Activated CD8-positive, alpha-beta T cell treated with anti-CD3 and anti-CD28 coated beads for 36 hours (primary cell): ENCODE measurements around the gene ITGB6. TPM values are rescaled to one million over a fixed set of nuclear protein-coding genes. Genes with fewer than 3 reads are reported as not detected.

Experiments used
- ATAC-seq: fragments of 200-7000 bp; cut with Tn5 transposase; one replicate; pipeline ENCODE4 v1.10.0; 2021; ENCODE audit warnings: mild to moderate bottlenecking, moderate library complexity
- CTCF ChIA-PET: fragments of 350-600 bp; sonication (Branson Sonifier 250); formaldehyde crosslinking; loops from one replicate; lab custom pipeline; 2021; ENCODE audit warnings: antibody characterized with exemption; lab: Charles Lee
- POLR2A ChIA-PET: fragments of 350-600 bp; sonication (Branson Sonifier 250); formaldehyde crosslinking; loops from one replicate; lab custom pipeline; 2021; ENCODE audit warnings: antibody characterized with exemption; lab: Charles Lee
- DNase-seq: peaks from one replicate; pipeline ENCODE4 v3.0.0-alpha.2; 2020
- H3K27ac Mint-ChIP-seq: one replicate; pipeline ENCODE4 v1.8.0; 2021; ENCODE audit warnings: mild to moderate bottlenecking, mixed read lengths
- H3K27me3 Mint-ChIP-seq: one replicate; pipeline ENCODE4 v1.8.0; 2021; ENCODE audit warnings: mixed read lengths
- H3K36me3 Mint-ChIP-seq: one replicate; pipeline ENCODE4 v1.8.0; 2021; ENCODE audit warnings: low read depth, mixed read lengths
- H3K4me1 Mint-ChIP-seq: one replicate; pipeline ENCODE4 v1.8.0; 2021; ENCODE audit warnings: low read depth, mixed read lengths
- H3K4me3 Mint-ChIP-seq: one replicate; pipeline ENCODE4 v1.8.0; 2021; ENCODE audit warnings: mild to moderate bottlenecking, moderate library complexity, mixed read lengths
- H3K9me3 Mint-ChIP-seq: one replicate; pipeline ENCODE4 v1.8.0; 2021; ENCODE audit warnings: mixed read lengths
- CTCF ChIP-seq: fragments of 200-600 bp; IDR thresholded peaks from one replicate; pipeline ENCODE4 v1.8.0; 2022; ENCODE audit warnings: antibody characterized with exemption, mild to moderate bottlenecking
- intact Hi-C: fragments of 100-400 bp; cut with micrococcal nuclease; formaldehyde crosslinking; loops from one replicate; pipeline ENCODE4 v1.10.0; 2022
- total RNA-seq, 2 experiments: library from RNA; stranded (reverse); gene quantifications; one replicate each; pipeline ENCODE4 v1.2.3, GENCODE V29; 2021

Gene ITGB6
- total RNA-seq, 2 experiments from 2014 or later: not detected

GRCh38 chr2:160096409-160096808, 103.7 kb downstream of the ITGB6 start:
- no peak overlapping the region for H3K27ac Mint-ChIP-seq
- H3K27me3 Mint-ChIP-seq: peaks cover 5% of the 10 kb centered on the region
- intact Hi-C loops: no loop called here
- POLR2A ChIA-PET: interaction anchor here (1.0 kb wide), 1 partner anchor 19 kb away, joined by 3 read pairs; no protein-coding TSS in a partner anchor
- H3K9me3 Mint-ChIP-seq: peaks cover 16% of the 10 kb centered on the region
- H3K36me3 Mint-ChIP-seq: peaks cover 3% of the 10 kb centered on the region
- no peak for TF ChIP-seq CTCF
- peaks cover 4% of the 10 kb centered on the region for H3K4me1 Mint-ChIP-seq
- CTCF ChIA-PET: interaction anchor here (0.9 to 4.5 kb wide), 6 partner anchors 12 to 968 kb away, joined by 3 to 22 read pairs (median 6); no protein-coding TSS in a partner anchor
- DNase-seq (peak; percentile 58), ATAC-seq (peak; percentile 78)
- no peak overlapping the region for H3K4me3 Mint-ChIP-seq

- intact Hi-C loops: no loop called here
- Mint-ChIP-seq H3K4me3 (no peak overlapping the region), H3K27ac (no peak overlapping the region), H3K36me3 (peaks cover 9% of the 10 kb centered on the region), H3K4me1 (peaks cover 4% of the 10 kb centered on the region), H3K9me3 (peaks cover 43% of the 10 kb centered on the region), H3K27me3 (peaks cover 5% of the 10 kb centered on the region)
- POLR2A ChIA-PET: no interaction called here
- DNase-seq: no peak
- no peak for TF ChIP-seq CTCF
- ATAC-seq: no peak
- CTCF ChIA-PET: interaction anchor here (1.9 to 2.5 kb wide), 2 partner anchors 16 to 118 kb away, joined by 4 to 15 read pairs; no protein-coding TSS in a partner anchor
Measured at GRCh38 chr2:160092445-160092844, 107.6 kb downstream of the ITGB6 start.

- Mint-ChIP-seq H3K4me3 (no peak overlapping the region), H3K4me1 (peaks cover 2% of the 10 kb centered on the region), H3K36me3 (peaks cover 13% of the 10 kb centered on the region), H3K27me3 (peaks cover 5% of the 10 kb centered on the region), H3K9me3 (peaks cover 51% of the 10 kb centered on the region), H3K27ac (no peak overlapping the region)
- ChIA-PET POLR2A (interaction anchor here (0.6 kb wide), 1 partner anchor 136 kb away, joined by 3 read pairs; no protein-coding TSS in a partner anchor), CTCF (interaction anchor here (0.6 to 2.5 kb wide), 2 partner anchors 18 to 903 kb away, joined by 3 to 15 read pairs; no protein-coding TSS in a partner anchor)
- ATAC-seq (no peak), DNase-seq (no peak)
- TF ChIP-seq CTCF: no peak
- intact Hi-C loops: no loop called here
Measured at GRCh38 chr2:160091381-160091780, 108.7 kb downstream of the ITGB6 start.

GRCh38 chr2:160087854-160088745, 112.0 kb downstream of the ITGB6 start:
- DNase-seq: peak; percentile 5

More at GRCh38 chr2:160087854-160088745, 112.0 kb downstream of the ITGB6 start:
- intact Hi-C loops: no loop called here
- POLR2A ChIA-PET: no interaction called here
- H3K9me3 Mint-ChIP-seq: peaks cover 57% of the 10 kb centered on the region
- ATAC-seq: no peak
- peak; percentile 24 for TF ChIP-seq CTCF
- CTCF ChIA-PET: interaction anchor here (0.7 to 2.0 kb wide), 7 partner anchors 10 to 916 kb away, joined by 3 to 7 read pairs (median 3); no protein-coding TSS in a partner anchor
- H3K4me3 Mint-ChIP-seq: no peak overlapping the region
- H3K27me3 Mint-ChIP-seq: peaks cover under 1% of the 10 kb centered on the region
- no peaks in the 10 kb centered on the region for H3K4me1 Mint-ChIP-seq
- no peak overlapping the region for H3K27ac Mint-ChIP-seq
- H3K36me3 Mint-ChIP-seq: peaks cover 14% of the 10 kb centered on the region
